HUES48 (cell line): Measurements from ENCODE around the gene FXYD2.

Experiments used
- H3K27ac ChIP-seq: one replicate; pipeline ENCODE4 v1.7.0; 2013; ENCODE audit warnings: low read depth, low read length, inconsistent platforms
- H3K27me3 ChIP-seq: 2 replicates; pipeline ENCODE4 v1.6.1; 2013; ENCODE audit warnings: mild to moderate bottlenecking, low read length; ENCODE audit not compliant: control insufficient read depth, insufficient read depth
- H3K36me3 ChIP-seq: 2 replicates; pipeline ENCODE4 v1.6.1; 2013; ENCODE audit warnings: low read length; ENCODE audit not compliant: control insufficient read depth, insufficient read depth
- H3K4me1 ChIP-seq: 2 replicates; pipeline ENCODE4 v1.6.1; 2013; ENCODE audit warnings: mild to moderate bottlenecking, low read length; ENCODE audit not compliant: control insufficient read depth, insufficient read depth
- H3K4me3 ChIP-seq: 2 replicates; pipeline ENCODE4 v1.5.1; 2013; ENCODE audit warnings: mild to moderate bottlenecking, low read depth, low read length
- H3K9ac ChIP-seq: 2 replicates; pipeline ENCODE4 v1.6.1; 2013; ENCODE audit warnings: mild to moderate bottlenecking, low read depth, low read length, moderate library complexity
- H3K9me3 ChIP-seq: 2 replicates; pipeline ENCODE4 v1.6.1; 2013; ENCODE audit warnings: low read length; ENCODE audit not compliant: control insufficient read depth, insufficient read depth

The FXYD2 gene

DNA sequence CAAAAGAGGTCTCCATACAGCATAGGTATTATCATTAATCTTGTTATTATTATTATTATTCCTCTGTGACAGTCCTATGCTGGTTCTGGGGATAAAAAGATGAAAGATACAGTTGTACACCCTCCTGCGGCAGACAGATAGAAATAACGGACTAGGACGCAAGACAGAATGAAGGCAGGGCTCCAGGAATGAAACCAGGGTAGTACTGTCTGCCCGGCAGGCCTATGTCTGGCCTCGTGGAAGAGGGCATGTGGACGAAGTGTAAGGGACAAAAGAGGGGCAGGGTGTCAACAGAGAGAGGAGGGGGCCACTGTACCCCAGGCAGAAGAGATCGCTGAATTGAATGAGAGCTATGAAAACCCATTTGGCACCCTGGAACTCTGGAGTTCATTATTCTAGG, 52.7 kb downstream of the FXYD2 start:
- Histone ChIP-seq H3K4me1 (no peaks in the 10 kb centered on the region), H3K9ac (no peak overlapping the region), H3K27ac (no peak overlapping the region), H3K27me3 (no peaks in the 10 kb centered on the region; the same call in 1 of the 2 replicates), H3K36me3 (no peaks in the 10 kb centered on the region), H3K4me3 (no peak overlapping the region), H3K9me3 (no peaks in the 10 kb centered on the region)

DNA sequence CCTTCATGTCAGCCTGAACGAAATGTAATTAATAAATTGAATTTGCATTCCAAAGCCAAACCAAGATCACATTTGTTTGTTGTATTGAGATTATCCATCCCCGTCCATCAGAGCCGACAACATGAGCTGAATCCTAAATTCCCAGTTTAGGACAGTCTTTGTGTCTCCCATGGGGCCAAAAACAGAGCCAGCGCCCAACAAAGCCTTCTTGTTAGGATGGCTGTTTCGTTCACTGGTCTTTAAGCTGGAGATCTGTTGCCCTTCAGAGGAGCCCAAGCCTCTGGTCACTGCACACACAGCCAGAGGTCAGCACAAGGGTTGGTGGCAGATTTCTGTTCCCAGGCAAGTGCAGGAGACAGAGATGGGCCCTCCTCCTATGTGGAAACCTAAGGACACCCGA, 53.3 kb downstream of the FXYD2 start:
- no peaks in the 10 kb centered on the region; the same call in 1 of the 2 replicates for H3K27me3 ChIP-seq

GRCh38 chr11:117770061-117770460, 54.5 kb downstream of the FXYD2 start:
- Histone ChIP-seq H3K9me3 (no peaks in the 10 kb centered on the region), H3K27ac (no peak overlapping the region), H3K4me3 (no peak overlapping the region), H3K4me1 (no peaks in the 10 kb centered on the region), H3K9ac (no peak overlapping the region), H3K27me3 (no peaks in the 10 kb centered on the region), H3K36me3 (no peaks in the 10 kb centered on the region)

More for the DNA sequence above, 53.3 kb downstream of the FXYD2 start:
- no peaks in the 10 kb centered on the region for H3K36me3 ChIP-seq
- no peaks in the 10 kb centered on the region for H3K9me3 ChIP-seq
- H3K9ac ChIP-seq, result no peak overlapping the region
- no peak overlapping the region for H3K27ac ChIP-seq
- no peak overlapping the region for H3K4me3 ChIP-seq
- no peaks in the 10 kb centered on the region for H3K4me1 ChIP-seq
